ENCODE results near the gene GCC1. TPM values are rescaled to one million over a fixed set of nuclear protein-coding genes. Genes with fewer than 3 reads are reported as not detected.

Gene GCC1
- 10 to 100 TPM; 10.2 to 14.2 (median 11.6) TPM for polyA plus RNA-seq (ENCODE audit: insufficient read depth in 1 of 5, insufficient read length in 5 of 5, low replicate concordance in 1 of 5)
- long read RNA-seq, donor 1, full-length matches to known transcripts: 6 of 444 reads
- long read RNA-seq, donor 1, partial matches to known transcripts: 121 of 444 reads
- long read RNA-seq, donor 1, other reads (novel, unspliced or antisense): 317 of 444 reads
- long read RNA-seq, donor 2, full-length matches to known transcripts: 2 of 381 reads
- long read RNA-seq, donor 2, partial matches to known transcripts: 201 of 381 reads
- long read RNA-seq, donor 2, other reads (novel, unspliced or antisense): 178 of 381 reads
- long read RNA-seq, donor 3, full-length matches to known transcripts: 2 of 2 reads
- long read RNA-seq, donor 3, partial matches to known transcripts: 0 of 2 reads
- long read RNA-seq, donor 3, other reads (novel, unspliced or antisense): 0 of 2 reads
- long read RNA-seq, donor 4, full-length matches to known transcripts: 3 of 3 reads
- long read RNA-seq, donor 4, partial matches to known transcripts: 0 of 3 reads
- long read RNA-seq, donor 4, other reads (novel, unspliced or antisense): 0 of 3 reads
- long read RNA-seq, donor 5, full-length matches to known transcripts: 3 of 484 reads
- long read RNA-seq, donor 5, partial matches to known transcripts: 144 of 484 reads
- long read RNA-seq, donor 5, other reads (novel, unspliced or antisense): 337 of 484 reads
- long read RNA-seq, donor 6, full-length matches to known transcripts: 10 of 10 reads
- long read RNA-seq, donor 6, partial matches to known transcripts: 0 of 10 reads
- long read RNA-seq, donor 6, other reads (novel, unspliced or antisense): 0 of 10 reads
- long read RNA-seq, donor 7, full-length matches to known transcripts: 6 of 6 reads
- long read RNA-seq, donor 7, partial matches to known transcripts: 0 of 6 reads
- long read RNA-seq, donor 7, other reads (novel, unspliced or antisense): 0 of 6 reads
- long read RNA-seq, donor 8, full-length matches to known transcripts: 1 of 1 reads
- long read RNA-seq, donor 8, partial matches to known transcripts: 0 of 1 reads
- long read RNA-seq, donor 8, other reads (novel, unspliced or antisense): 0 of 1 reads

GRCh38 chr7:127585044-127585953 is at the start of gene GCC1:
Gene GCC1, minus strand, starts transcription at chr7:127585596. Its CDS starts 414 bp downstream, at chr7:127585182.
- peak; percentile 90 to 92 for DNase-seq

- DNase-seq: no peak
Observed at GRCh38 chr7:127632276-127632910, 47.0 kb upstream of the GCC1 start.

- DNase-seq: no peak
Observed at GRCh38 chr7:127629268-127629854, 44.0 kb upstream of the GCC1 start.

GRCh38 chr7:127628445-127628844 is 43.0 kb upstream of the GCC1 start:
- DNase-seq: no peak

- DNase-seq: no peak
Observed at GRCh38 chr7:127625331-127625730, 39.9 kb upstream of the GCC1 start.

- DNase-seq: no peak
Observed at GRCh38 chr7:127620406-127621233, 35.2 kb upstream of the GCC1 start.

GRCh38 chr7:127619681-127620405 is 34.4 kb upstream of the GCC1 start:
- DNase-seq: no peak

GRCh38 chr7:127618775-127619174 is 33.4 kb upstream of the GCC1 start:
- DNase-seq: no peak

- DNase-seq: no peak
Observed at GRCh38 chr7:127618042-127618441, 32.6 kb upstream of the GCC1 start, which contains the start of gene PAX4. Gene PAX4, minus strand, starts transcription at chr7:127618142. Its CDS starts 2,214 bp downstream, at chr7:127615928.

- no peak for DNase-seq
Observed at GRCh38 chr7:127616724-127617123, 31.3 kb upstream of the GCC1 start.

- DNase-seq: no peak
Observed at GRCh38 chr7:127612263-127612662, 26.9 kb upstream of the GCC1 start.

GRCh38 chr7:127609297-127609696 is 23.9 kb upstream of the GCC1 start:
- no peak for DNase-seq

GRCh38 chr7:127608446-127608845 is 23.1 kb upstream of the GCC1 start:
- no peak for DNase-seq

GRCh38 chr7:127600885-127601284 is 15.5 kb upstream of the GCC1 start:
- DNase-seq: no peak

GRCh38 chr7:127598318-127598717 is 12.9 kb upstream of the GCC1 start:
- DNase-seq: no peak

- DNase-seq: no peak
Observed at GRCh38 chr7:127595737-127596136, 10.3 kb upstream of the GCC1 start.

GRCh38 chr7:127594490-127594889 is 9.1 kb upstream of the GCC1 start:
- DNase-seq: no peak

- DNase-seq: no peak
Observed at GRCh38 chr7:127592550-127592949, 7.2 kb upstream of the GCC1 start.

Measured in right lung (tissue), 10 donors.